HCT116 (cell line): Measurements from ENCODE around the gene SHC4.

Source experiments
- CTCF ChIP-seq, 3 experiments: fragments of 200-600 bp in 1 of 3; sonication (generic) in 1 of 3; IDR thresholded peaks in 2 of 3; conservative IDR thresholded peaks in 1 of 3; 2 replicates each; pipeline ENCODE4 v1.5.1; 2012 to 2017; ENCODE audit warnings: low read depth in 2 of 3, low read length in 2 of 3, antibody characterized with exemption in 1 of 3, borderline replicate concordance in 1 of 3, control low read depth in 1 of 3, mild to moderate bottlenecking in 1 of 3, mixed read lengths in 1 of 3, mixed run types in 1 of 3, moderate library complexity in 1 of 3; ENCODE audit not compliant: insufficient read depth in 1 of 3
- EZH2 ChIP-seq: fragments of 200-600 bp; sonication (generic); IDR thresholded peaks from 2 replicates; pipeline ENCODE4 v1.6.1; 2017; ENCODE audit warnings: antibody characterized with exemption, mixed run types
- POLR2A ChIP-seq: IDR thresholded peaks from 2 replicates; pipeline ENCODE4 v1.7.0; 2011; ENCODE audit warnings: borderline replicate concordance; ENCODE audit not compliant: insufficient read depth, insufficient read length; ENCODE audit errors: extremely low read depth
- POLR2AphosphoS5 ChIP-seq: IDR thresholded peaks from 2 replicates; pipeline ENCODE4 v1.6.1; 2011; ENCODE audit warnings: mild to moderate bottlenecking, low read depth, low read length, moderate library complexity
- RAD21 ChIP-seq: IDR thresholded peaks from 2 replicates; pipeline ENCODE4 v1.6.1; 2012; ENCODE audit warnings: low read depth, mild to moderate bottlenecking
- SRF ChIP-seq: IDR thresholded peaks from 2 replicates; pipeline ENCODE4 v1.6.1; 2012; ENCODE audit warnings: low read depth
- ZBTB33 ChIP-seq: IDR thresholded peaks from 2 replicates; pipeline ENCODE4 v1.6.1; 2011; ENCODE audit warnings: mild to moderate bottlenecking, low read length, moderate library complexity; ENCODE audit not compliant: insufficient replicate concordance; ENCODE audit errors: extremely low read depth

- TF ChIP-seq CTCF (IDR thresholded peaks at IDR 0.05 in 2 of 3, conservative IDR thresholded peaks at IDR 0.05 in 1 of 3; ENCODE audit: borderline replicate concordance in 1 of 3, insufficient read depth in 1 of 3, low read depth in 2 of 3, low read length in 2 of 3) (no peak), POLR2A (no peak), RAD21 (no peak), SRF (no peak), POLR2AphosphoS5 (no peak), ZBTB33 (no peak), EZH2 (no peak)
These were observed 88.3 kb downstream of the SHC4 start for GRCh38 chr15:48875241-48875960.
